SJSA1 (cell line): ENCODE results near the gene PDLIM5. TPM values are rescaled to one million over a fixed set of nuclear protein-coding genes. Genes with fewer than 3 reads are reported as not detected.

ENCODE experiments used
- DNase-seq, 2 experiments: peaks; one replicate each; pipeline ENCODE4 v3.0.0-alpha.2; 2015 to 2020; ENCODE audit warnings: low spot score in 2 of 2, low read depth in 1 of 2
- H3K27ac ChIP-seq: fragments of 250-450 bp; sonication (Bioruptor Pico); 2 replicates; pipeline ENCODE4 v1.5.1; 2020; ENCODE audit warnings: mild to moderate bottlenecking, moderate library complexity
- H3K27me3 ChIP-seq: fragments of 250-450 bp; sonication (Bioruptor Pico); replicated peaks from 2 replicates; pipeline ENCODE4 v1.5.1; 2020; ENCODE audit warnings: mild to moderate bottlenecking, moderate library complexity
- H3K36me3 ChIP-seq: fragments of 250-450 bp; sonication (Bioruptor Pico); 2 replicates; pipeline ENCODE4 v1.5.1; 2020; ENCODE audit warnings: mild to moderate bottlenecking
- H3K4me1 ChIP-seq: fragments of 250-450 bp; sonication (Bioruptor Pico); replicated peaks from 2 replicates; pipeline ENCODE4 v1.6.1; 2021; ENCODE audit warnings: mild to moderate bottlenecking
- H3K4me3 ChIP-seq: fragments of 250-450 bp; sonication (Bioruptor Pico); 2 replicates; pipeline ENCODE4 v1.5.1; 2020; ENCODE audit warnings: mild to moderate bottlenecking
- H3K9me3 ChIP-seq: fragments of 250-450 bp; sonication (Bioruptor Pico); replicated peaks from 2 replicates; pipeline ENCODE4 v1.5.1; 2020; ENCODE audit warnings: mild to moderate bottlenecking
- total RNA-seq: library from RNA; depleted of rRNA; stranded (reverse); fragments of >200 nt; shearing (Covaris generic); gene quantifications from 2 replicates; pipeline ENCODE4 v1.2.3, GENCODE V29; 2014

The PDLIM5 gene
- total RNA-seq, 1 experiment from 2014 or later: 133 TPM

DNA sequence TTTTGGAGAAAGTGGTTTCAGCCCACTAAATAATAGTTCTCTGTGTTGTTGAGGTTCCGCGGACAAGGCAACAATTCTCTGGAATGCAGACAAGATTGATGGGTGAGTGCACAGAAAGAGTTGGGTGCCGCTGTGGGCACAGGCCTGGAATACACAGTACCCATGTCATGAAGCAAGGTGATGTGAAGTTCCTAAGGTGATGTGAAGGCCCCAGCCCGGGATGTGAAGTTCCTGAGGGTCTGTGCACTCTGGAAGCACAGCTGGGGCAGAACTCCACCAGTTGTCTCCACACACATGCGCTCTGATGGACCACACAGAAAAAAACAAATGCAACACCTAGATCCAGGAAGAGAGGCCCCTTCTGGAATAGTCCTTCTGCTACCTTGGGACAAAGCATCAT, 219.4 kb downstream of the PDLIM5 start:
- no peak overlapping the region for H3K4me3 ChIP-seq
- DNase-seq: no peak
- H3K27ac ChIP-seq: no peak overlapping the region
- H3K36me3 ChIP-seq: peaks cover 6% of the 10 kb centered on the region; the same call in 1 of the 2 replicates
- H3K4me1 ChIP-seq: no peaks in the 10 kb centered on the region
- no peaks in the 10 kb centered on the region for H3K9me3 ChIP-seq
- no peaks in the 10 kb centered on the region; the same call in 1 of the 2 replicates for H3K27me3 ChIP-seq

DNA sequence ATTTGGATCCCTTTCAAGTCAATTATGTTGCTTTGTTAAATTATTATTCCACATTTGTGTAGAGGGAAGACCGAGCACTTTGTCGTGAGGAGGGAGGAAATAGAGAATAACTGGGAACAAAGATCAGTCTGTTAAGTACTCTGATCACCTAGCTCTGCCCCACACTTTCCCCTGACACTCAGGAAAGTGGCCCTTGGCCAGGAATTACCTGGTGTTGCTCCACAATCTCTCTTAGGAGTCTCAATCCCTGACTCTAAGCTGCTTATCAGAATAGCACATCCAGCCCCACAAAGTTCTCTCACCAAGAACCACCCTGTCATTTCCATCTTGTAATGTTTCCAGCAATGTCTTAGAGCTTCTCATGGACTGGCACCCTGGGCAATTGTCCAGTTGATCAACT, 222.2 kb downstream of the PDLIM5 start:
- Histone ChIP-seq H3K27ac (no peak overlapping the region), H3K36me3 (no peaks in the 10 kb centered on the region), H3K27me3 (no peaks in the 10 kb centered on the region; the same call in 1 of the 2 replicates), H3K9me3 (no peaks in the 10 kb centered on the region), H3K4me1 (no peaks in the 10 kb centered on the region; the same call in 1 of the 2 replicates), H3K4me3 (no peak overlapping the region)
- DNase-seq: no peak

DNA sequence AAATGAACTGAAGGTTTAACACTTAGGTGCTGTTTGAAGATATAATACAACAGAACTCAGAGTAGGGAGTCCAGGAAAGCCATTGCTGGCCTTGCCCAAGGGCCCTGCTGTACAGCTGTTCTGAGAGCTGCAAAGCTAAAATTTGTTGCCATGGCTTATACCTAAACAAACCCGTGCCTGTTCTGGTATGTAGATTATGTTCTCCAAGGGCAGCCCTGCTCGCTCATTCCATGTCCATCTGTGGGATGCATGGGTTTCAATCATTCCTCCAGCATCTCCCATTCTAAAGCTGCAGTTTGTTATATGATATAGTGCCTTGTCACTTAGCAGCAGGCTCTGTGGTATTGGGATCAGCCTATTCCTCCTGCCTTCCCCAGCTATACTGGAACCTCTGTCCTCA, 225.2 kb downstream of the PDLIM5 start:
- Histone ChIP-seq H3K27me3 (no peaks in the 10 kb centered on the region; the same call in 1 of the 2 replicates), H3K27ac (no peak overlapping the region), H3K36me3 (no peaks in the 10 kb centered on the region), H3K4me3 (no peak overlapping the region), H3K9me3 (no peaks in the 10 kb centered on the region), H3K4me1 (no peaks in the 10 kb centered on the region; the same call in 1 of the 2 replicates)
- no peak for DNase-seq

DNA sequence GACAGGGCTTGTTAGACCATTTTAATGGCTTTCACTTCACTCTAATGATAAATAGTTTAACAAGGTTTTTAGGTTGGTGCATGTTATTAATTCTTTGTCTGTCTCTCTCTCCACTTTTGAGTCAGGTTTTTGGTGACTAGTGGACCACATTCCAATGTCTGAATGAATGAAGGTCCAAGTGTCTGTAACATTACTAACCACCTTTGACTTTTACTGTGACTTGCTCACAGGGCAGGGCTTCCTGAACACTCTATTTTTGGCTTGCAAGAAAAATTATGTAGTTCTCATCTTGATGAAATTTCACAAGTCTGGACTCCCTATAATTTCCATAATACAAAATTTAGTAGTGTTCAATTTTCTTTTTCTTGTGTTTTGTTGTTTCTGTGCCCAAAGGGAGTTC, 227.2 kb downstream of the PDLIM5 start:
- no peak overlapping the region for H3K4me3 ChIP-seq
- H3K36me3 ChIP-seq: no peaks in the 10 kb centered on the region
- no peaks in the 10 kb centered on the region; the same call in 1 of the 2 replicates for H3K27me3 ChIP-seq
- no peaks in the 10 kb centered on the region; the same call in 1 of the 2 replicates for H3K4me1 ChIP-seq
- DNase-seq: no peak
- no peaks in the 10 kb centered on the region for H3K9me3 ChIP-seq
- H3K27ac ChIP-seq: no peak overlapping the region

DNA sequence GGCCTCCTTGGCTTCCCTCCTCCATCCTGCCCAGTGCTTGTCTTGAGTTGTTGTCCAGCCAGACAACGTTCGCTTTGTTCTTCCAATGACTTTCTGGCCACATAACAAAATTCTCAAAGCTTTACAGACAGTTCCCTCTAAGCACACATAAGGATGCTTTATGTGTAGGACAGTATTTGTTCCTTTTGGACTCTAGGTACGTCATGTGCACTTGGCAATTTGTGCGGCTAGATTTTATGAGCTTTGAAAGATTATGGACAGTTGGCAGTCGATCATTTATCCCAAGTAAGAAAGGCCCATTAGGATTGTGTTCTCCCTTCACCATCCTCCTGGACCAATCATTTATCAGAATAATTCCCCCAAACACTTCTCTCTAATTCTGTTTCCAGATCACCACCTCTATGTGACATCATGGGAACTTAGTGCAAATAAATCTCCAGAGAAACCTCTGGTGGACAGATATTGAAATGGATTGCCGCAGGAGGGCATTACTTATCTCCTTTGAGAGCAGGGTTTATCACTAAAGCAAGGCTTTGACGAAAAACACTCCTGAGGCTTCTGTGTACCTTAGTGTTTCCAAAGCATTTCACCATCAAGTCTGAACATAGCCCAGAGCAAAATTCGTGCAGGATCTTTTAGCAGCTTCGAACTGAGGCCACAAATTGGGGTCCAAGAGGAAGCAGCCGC, 228.6 kb downstream of the PDLIM5 start:
- Histone ChIP-seq H3K27me3 (peaks cover 3% of the 10 kb centered on the region; the same call in 1 of the 2 replicates), H3K4me1 (no peaks in the 10 kb centered on the region; the same call in 1 of the 2 replicates), H3K9me3 (no peaks in the 10 kb centered on the region), H3K36me3 (no peaks in the 10 kb centered on the region), H3K4me3 (no peak overlapping the region), H3K27ac (no peak overlapping the region)
- no peak for DNase-seq

DNA sequence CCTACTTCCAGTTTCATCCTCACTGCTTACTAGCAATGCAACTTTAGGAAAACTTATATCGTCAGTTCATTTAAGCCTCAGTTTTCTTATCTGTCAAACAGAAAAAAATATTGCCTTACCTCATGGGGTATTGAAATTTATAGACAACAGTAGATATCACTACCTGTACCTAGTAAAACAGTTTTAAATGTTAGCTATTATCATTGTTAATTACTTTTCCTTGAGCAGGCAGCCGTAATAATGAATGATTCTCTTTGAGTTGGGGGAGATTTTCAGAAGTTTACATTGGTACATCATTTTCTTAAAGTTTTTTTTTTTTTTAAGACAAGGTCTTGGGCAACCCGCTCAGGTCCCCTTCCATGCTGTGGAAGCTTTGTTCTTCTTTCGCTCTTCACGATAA, 234.3 kb downstream of the PDLIM5 start:
- no peak overlapping the region for H3K27ac ChIP-seq
- H3K27me3 ChIP-seq: peaks cover 3% of the 10 kb centered on the region; the same call in 1 of the 2 replicates
- H3K36me3 ChIP-seq: no peaks in the 10 kb centered on the region
- H3K4me1 ChIP-seq: 0 out of 2 replicates have a peak, but pooled peaks cover 3% of the 10 kb centered on the region
- no peak for DNase-seq
- no peak overlapping the region for H3K4me3 ChIP-seq
- no peaks in the 10 kb centered on the region for H3K9me3 ChIP-seq

DNA sequence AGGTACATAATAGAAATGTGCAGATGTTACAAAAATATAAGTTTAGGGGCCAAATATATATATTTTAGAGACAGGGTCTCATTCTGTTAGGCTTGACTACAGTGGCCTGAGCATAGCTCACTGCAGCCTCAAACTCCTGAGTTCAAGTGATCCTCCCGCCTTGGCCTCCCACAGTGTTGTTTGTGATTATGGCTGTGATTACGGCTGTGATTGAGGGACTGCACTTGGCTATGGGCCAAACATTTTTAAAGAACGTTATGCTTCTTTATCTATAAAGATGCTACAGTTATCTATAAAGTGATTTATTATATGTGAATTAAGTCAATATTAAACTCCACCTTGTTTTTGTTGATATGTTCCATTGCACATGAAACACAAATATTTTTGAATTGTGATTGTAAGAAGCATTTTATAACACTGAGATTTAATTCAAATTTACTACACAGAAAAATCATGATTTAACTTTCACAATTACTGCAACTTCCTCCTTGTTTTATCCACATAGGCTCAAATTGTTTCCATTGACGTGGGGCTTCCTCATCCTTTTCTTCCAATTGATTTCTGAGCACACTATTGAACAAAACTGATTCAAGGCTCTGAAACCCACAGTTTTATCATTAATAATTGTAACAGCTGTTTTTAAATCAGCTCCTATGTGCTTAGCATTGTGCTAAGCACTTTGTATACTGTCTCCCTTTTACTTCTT, 237.6 kb downstream of the PDLIM5 start:
- Histone ChIP-seq H3K4me1 (0 out of 2 replicates have a peak, but pooled peaks cover 3% of the 10 kb centered on the region), H3K36me3 (no peaks in the 10 kb centered on the region), H3K27ac (no peak overlapping the region), H3K27me3 (peaks cover 3% of the 10 kb centered on the region; the same call in 1 of the 2 replicates), H3K9me3 (no peaks in the 10 kb centered on the region), H3K4me3 (no peak overlapping the region)
- DNase-seq: no peak

DNA sequence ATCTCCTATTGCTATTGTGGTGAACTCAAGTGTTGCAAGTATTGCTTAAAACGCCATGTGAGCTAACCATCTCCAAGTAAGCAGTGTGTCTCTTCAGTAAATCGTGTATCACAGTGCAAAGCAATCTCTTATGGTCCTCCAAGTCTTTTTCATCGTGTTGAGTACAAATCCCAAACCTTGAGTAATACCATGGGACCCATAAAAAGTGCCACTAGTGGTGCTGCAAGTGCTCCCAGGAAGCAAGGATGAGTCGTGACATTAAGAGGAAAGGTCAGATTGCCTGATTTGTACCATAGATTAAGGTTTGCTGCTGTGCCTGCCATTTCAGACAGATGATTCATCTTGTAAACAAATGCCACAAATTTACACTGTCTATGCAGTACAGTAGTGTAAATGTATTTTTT, 239.1 kb downstream of the PDLIM5 start:
- 0 out of 2 replicates have a peak, but pooled peaks cover 3% of the 10 kb centered on the region for H3K4me1 ChIP-seq
- no peak for DNase-seq
- H3K36me3 ChIP-seq: no peaks in the 10 kb centered on the region
- H3K9me3 ChIP-seq: no peaks in the 10 kb centered on the region
- H3K27ac ChIP-seq: no peak overlapping the region
- H3K4me3 ChIP-seq: no peak overlapping the region
- no peaks in the 10 kb centered on the region for H3K27me3 ChIP-seq

DNA sequence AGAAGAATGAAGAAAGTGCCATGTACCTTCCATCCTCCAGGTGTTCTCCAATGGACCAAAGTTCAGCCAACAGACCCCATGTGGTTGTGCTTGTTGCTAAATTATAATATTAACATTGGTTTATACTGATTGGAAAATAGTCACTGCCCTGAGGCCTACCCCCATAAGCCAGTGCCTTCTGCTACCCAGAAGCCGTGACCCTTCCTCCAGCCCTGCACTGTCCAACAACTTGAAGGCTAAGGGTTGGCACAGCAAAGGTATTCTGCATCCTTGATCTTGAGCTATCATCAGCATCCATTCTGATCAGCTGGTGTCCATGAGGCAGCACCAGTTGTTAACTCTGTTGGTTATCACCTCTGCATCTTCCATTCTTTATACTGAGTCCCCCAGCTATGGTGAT, 239.8 kb downstream of the PDLIM5 start:
- Histone ChIP-seq H3K36me3 (no peaks in the 10 kb centered on the region), H3K27ac (no peak overlapping the region), H3K4me1 (0 out of 2 replicates have a peak, but pooled peaks cover 3% of the 10 kb centered on the region), H3K9me3 (no peaks in the 10 kb centered on the region), H3K27me3 (no peaks in the 10 kb centered on the region), H3K4me3 (no peak overlapping the region)
- DNase-seq: no peak

DNA sequence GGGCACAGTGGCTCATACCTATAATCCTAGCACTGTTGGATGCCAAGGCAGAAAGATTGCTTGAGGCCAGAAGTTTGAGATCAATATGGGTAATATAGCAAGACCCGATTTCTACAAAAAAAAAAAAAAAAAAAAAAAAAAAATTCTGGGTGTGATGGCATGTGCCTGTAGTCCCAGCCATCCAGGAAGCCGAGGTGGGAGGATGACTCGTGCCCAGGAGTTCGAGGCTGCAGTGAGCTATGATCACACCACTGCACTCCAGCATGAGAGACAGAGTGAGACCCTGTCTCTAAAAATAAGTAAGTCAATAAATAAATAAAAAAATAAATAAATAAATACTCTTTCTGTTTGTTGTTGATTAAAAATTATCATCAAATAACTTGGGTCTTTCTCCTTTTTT, 243.6 kb downstream of the PDLIM5 start:
- H3K27ac ChIP-seq: no peak overlapping the region
- no peak overlapping the region for H3K4me3 ChIP-seq
- 0 out of 2 replicates have a peak, but pooled peaks cover 3% of the 10 kb centered on the region for H3K4me1 ChIP-seq
- no peak for DNase-seq
- H3K27me3 ChIP-seq: no peaks in the 10 kb centered on the region
- no peaks in the 10 kb centered on the region for H3K9me3 ChIP-seq
- H3K36me3 ChIP-seq: no peaks in the 10 kb centered on the region

DNA sequence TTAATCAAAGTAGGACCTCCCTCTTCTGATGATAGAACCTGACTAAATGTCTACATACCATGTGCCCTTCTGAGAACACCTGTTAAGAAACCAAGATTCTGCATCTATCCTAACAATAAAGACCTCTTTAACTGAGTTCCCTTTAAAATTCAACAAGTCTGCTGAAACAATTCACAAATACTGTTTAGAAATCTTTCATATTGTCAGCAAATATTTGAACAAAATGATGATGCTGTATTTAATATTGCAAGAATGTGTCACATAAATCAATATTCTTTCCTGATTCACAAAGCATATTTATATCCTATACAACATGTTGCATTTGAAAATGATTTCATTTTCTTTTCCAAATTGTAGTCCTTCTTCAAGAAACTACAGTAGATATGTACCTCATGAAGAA, 246.4 kb downstream of the PDLIM5 start:
- H3K9me3 ChIP-seq: no peaks in the 10 kb centered on the region
- H3K36me3 ChIP-seq: no peaks in the 10 kb centered on the region
- no peak overlapping the region for H3K27ac ChIP-seq
- DNase-seq: no peak
- no peaks in the 10 kb centered on the region for H3K27me3 ChIP-seq
- no peak overlapping the region for H3K4me3 ChIP-seq
- H3K4me1 ChIP-seq: no peaks in the 10 kb centered on the region

DNA sequence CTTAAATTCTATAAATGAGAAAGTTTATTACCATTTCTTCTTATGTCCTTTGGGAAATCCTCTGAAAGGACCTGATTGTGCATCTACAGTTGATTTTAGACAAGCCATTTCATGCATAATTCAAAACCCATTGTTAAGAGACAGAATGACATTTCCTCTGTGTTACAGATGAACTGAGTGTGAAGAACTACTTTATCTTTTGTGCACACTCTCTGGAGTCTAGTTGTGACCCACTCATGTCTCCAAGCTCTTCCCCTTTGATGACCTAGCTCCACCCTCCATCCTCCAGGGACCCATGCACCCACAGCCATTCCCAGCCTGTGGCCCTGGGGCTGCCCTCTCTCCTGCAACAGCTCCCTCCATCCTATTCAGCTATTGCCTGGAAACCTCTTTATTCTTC, 248.6 kb downstream of the PDLIM5 start:
- Histone ChIP-seq H3K4me3 (no peak overlapping the region), H3K9me3 (no peaks in the 10 kb centered on the region), H3K27me3 (no peaks in the 10 kb centered on the region), H3K27ac (no peak overlapping the region), H3K4me1 (no peaks in the 10 kb centered on the region), H3K36me3 (no peaks in the 10 kb centered on the region)
- DNase-seq: no peak

DNA sequence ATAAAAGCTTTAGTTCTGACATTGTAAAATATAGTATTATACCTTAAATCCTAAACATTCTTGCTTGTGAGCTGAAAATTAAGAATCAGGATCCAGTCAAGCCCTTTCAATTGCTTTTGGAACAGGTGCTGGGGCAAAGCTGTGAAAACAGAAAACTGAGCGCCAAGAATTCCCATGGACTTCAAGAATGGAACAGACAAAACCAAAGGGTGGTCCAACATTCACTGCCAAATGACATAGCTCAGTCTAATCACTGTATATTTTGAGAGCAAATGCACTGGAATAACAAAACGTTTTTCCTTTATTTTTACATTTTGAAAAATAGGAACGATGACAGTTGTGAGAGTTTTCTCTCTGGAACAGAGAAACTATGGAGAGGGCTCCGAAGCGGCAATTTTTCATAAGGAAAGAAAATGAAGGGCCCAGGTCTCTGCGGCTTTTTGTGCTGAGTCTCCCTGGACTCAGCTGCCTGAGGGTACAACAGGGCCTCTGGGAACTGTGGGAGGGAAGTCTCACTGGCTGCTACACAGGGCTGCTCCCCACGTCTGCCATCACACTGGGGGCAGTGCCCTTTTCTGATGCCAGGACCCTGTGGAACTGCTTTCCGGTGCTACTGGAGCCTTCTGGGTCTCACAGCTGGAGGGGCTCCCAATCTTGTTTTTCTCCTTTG, 250.0 kb downstream of the PDLIM5 start:
- Histone ChIP-seq H3K4me3 (no peak overlapping the region), H3K4me1 (no peaks in the 10 kb centered on the region), H3K9me3 (no peaks in the 10 kb centered on the region), H3K27me3 (no peaks in the 10 kb centered on the region), H3K36me3 (no peaks in the 10 kb centered on the region), H3K27ac (no peak overlapping the region)
- no peak for DNase-seq

DNA sequence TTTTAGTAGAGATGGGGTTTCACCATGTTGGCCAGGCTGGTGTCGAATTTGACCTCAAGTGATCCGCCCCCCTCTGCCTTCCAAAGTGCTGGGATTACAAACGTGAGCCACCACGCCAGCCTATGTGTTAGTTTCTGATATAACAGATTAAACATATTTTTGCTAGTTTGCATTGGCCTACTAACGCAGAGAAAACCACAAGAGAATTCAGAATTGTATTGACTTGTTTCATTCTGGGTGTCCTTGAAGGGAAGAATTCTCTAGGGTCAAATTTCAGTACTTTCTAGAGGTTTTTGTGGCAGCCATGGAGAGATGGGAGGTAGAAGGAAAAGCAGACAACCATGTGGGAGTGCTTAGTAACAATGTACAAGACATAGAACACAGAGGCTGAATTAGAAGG, 259.9 kb downstream of the PDLIM5 start:
- peaks cover 6% of the 10 kb centered on the region; the same call in 1 of the 2 replicates for H3K4me1 ChIP-seq
- H3K4me3 ChIP-seq: no peak overlapping the region
- H3K36me3 ChIP-seq: no peaks in the 10 kb centered on the region
- no peaks in the 10 kb centered on the region for H3K27me3 ChIP-seq
- no peak overlapping the region for H3K27ac ChIP-seq
- no peaks in the 10 kb centered on the region for H3K9me3 ChIP-seq
- no peak for DNase-seq
